ENCODE measurements around the gene FAM228A.
"Not testable (repeated sequence)": the region's sequence is repeated elsewhere in the genome, so short reads cannot be mapped to it uniquely, and the experiment has no call there.

Gene FAM228A

DNA sequence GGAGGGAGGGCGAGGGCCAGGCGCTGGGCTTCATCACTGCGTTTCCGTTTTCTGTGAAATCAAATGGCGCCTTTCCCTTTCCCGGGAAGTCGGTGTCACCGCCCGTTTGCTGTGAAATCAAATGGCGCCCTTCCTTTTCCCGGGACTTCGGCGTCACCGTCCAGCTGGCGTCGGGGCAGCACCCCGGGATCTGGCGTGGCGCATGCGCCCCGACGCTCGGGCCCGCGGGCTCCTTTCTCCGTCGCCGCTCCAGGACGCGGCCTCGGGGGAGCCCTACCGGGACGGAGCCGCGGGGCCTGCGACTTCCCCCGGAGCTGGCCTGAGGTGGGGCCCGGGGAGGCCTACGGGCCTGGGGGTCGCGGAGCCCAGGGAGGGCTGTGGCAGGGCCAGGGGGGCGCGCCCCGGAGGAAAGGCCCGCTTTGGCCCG lies at the start of gene FAM228A:
FAM228A (plus strand) TSS at position 203 of the 427 bp plus-strand sequence. CDS start 428 bp downstream, outside the sequence.
- no peak for DNase-seq (ENCODE audit: low read depth in 2 of 2)

DNA sequence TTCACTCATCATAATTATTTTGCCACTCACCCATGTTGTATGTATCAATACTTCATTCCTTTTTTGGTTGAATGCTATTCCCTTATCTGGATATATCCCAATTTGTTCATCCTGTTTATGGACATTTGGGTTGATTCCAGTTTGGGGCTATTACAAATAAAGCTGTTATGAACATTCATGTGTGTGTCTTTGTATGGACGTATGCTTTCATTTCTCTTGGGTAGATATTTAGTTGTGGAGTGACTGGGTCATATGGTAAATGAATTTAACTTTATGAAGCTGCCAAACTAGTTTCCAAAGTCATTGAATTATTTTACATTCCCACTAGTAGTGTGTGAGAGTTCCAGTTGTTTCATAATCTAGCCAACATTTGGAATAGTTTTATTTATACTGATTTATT lies 48.9 kb upstream of the FAM228A start:
- no peak for DNase-seq (ENCODE audit: low read depth in 2 of 2)

DNA sequence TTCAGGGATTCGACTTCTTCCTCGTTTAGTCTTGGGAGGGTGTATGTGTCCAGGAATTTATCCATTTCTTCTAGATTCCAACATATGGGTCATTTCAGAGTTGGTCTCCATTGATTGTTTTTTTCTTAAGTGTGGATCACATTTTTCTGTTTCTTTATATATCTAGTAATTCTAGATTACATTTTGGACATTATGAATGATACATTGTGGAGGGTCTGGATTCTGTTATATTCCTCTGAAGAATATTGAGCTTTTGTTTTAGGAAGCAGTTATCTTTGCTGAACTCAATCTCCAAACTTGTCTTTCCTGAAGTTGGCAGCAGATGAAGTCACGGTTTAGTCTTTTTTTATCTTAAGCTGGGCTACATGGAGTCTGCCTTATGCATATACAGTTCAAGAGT lies 42.3 kb upstream of the FAM228A start:
- DNase-seq (ENCODE audit: low read depth in 2 of 2), result no peak

- DNase-seq (ENCODE audit: low read depth in 2 of 2), result not testable (repeated sequence)
Observed at GRCh38 chr2:24140305-24140704, 34.5 kb upstream of the FAM228A start.

DNA sequence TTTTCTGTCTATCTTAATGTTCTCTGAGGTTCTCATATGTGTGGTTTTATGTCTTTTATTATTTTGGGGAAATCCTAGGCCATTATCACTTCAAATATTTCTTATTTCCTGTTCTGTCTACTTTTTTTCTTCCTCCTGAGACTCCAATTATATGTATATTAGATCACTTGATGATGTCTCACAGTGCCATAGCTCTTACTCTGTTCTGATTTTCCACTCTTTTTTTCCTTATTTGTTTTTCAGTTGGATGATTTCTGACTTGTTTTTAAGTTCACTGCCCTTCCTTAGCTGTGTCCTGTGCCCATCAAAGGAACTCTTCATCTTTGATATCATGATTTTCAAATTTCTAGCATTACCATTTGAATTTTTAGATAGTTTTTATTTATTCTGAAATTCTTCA lies 27.5 kb upstream of the FAM228A start:
- DNase-seq (ENCODE audit: low read depth in 2 of 2), result no peak

- no peak for DNase-seq (ENCODE audit: low read depth in 2 of 2)
Observed at GRCh38 chr2:24152413-24153197, 22.2 kb upstream of the FAM228A start.

- no peak for DNase-seq (ENCODE audit: low read depth in 2 of 2)
Observed at GRCh38 chr2:24153478-24153877, 21.4 kb upstream of the FAM228A start.

DNA sequence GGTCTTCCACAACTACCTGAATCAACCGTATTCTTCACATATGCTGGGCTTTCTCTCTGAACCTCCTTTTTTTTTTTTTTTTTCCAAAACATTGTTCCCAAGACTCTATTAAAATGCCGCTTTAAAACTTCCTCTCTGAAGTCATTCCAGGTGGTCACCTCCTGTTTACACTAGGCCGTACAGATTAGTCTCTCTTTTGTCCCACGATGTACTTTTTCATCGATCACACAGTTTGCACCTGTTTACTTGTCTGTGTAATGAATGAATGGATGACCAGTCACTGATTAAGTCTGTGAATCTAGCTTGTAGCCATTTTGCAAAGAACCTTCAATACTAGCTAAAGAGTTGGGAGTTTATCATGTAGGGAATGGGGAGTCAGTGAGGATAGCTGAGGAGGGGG lies 16.7 kb upstream of the FAM228A start:
- no peak for DNase-seq (ENCODE audit: low read depth in 2 of 2)

DNA sequence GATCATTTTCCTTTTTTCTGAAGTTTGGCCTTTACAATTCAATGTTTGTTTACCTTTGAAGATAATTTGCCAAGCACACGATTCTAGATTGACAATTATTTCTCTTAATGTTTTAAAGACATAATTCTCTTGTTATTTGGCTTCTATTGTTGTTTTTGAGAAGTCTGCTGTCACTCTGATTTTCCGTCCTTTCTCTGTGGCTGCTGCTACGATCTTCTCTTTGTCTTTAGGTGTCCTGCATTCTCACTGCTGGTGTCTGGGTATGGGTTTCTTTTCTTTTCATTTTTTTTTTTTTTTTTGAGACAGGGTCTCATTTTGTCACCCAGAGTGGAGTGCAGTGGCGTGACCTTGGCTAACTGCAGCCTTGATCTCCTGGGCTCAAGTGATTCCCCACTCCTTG lies 15.1 kb upstream of the FAM228A start:
- DNase-seq (ENCODE audit: low read depth in 2 of 2), result no peak

- DNase-seq (ENCODE audit: low read depth in 2 of 2), result no peak
Observed at GRCh38 chr2:24160761-24161160, 14.1 kb upstream of the FAM228A start.

DNA sequence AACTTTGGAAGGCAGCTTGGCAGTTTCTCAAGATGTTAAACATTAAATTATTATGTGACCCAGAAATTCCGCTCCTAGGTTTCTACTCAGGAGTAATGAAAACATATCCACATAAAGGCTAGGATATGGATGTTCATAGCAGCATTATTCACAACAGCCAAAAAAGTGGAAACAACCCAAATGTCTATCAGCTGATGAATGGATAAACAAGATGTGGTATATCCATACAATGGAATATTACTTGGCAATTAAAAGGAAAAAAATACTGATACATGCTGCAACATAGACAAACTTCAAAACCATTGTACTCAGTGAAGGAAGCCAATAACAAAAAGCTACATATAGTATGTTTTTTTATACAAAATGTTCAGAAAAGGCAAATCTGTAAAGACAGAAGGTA lies 12.4 kb upstream of the FAM228A start:
- no peak for DNase-seq (ENCODE audit: low read depth in 2 of 2)

DNA sequence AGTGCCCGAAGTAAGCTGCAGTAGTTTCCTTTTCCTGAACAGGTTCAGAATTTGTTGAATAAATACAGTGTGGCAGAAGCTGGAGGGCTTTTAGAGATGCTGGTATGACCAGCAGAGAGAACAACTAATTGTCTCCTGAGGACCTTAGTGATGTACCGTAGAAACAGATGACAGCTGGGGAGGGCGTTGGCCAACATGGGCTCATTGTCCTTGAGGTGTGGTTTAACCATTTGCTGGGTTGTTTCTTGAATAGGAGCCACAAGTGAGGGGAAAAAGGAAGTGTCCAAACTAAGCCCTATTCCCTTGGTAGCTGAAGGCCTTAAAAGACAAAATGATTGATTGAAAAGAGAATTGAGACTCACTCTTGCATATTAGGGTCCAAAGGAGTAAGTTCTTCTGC lies 11.7 kb upstream of the FAM228A start:
- no peak for DNase-seq (ENCODE audit: low read depth in 2 of 2)

DNA sequence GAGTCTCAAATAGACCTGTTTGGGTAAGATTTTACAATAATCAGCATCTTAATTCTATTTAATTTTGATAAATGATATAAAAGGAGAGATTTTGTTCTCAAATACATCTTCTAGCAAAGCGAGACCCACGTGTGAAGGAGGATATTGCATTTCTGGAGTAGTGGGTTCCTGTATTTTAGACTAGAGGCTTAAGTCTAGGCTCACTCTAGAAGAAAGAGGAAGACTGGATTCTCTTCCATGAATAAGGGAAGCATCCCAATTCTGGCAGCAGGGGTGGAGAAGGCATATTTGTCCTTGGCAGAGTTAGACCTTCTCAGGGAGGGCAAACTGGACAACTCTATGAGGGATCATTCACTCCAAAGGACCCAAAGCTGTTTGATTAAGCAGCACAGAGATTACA lies 11.3 kb upstream of the FAM228A start:
- DNase-seq (ENCODE audit: low read depth in 2 of 2), result no peak

- DNase-seq (ENCODE audit: low read depth in 2 of 2), result peak; percentile 26
Observed at GRCh38 chr2:24164416-24164973, 10.4 kb upstream of the FAM228A start.

DNA sequence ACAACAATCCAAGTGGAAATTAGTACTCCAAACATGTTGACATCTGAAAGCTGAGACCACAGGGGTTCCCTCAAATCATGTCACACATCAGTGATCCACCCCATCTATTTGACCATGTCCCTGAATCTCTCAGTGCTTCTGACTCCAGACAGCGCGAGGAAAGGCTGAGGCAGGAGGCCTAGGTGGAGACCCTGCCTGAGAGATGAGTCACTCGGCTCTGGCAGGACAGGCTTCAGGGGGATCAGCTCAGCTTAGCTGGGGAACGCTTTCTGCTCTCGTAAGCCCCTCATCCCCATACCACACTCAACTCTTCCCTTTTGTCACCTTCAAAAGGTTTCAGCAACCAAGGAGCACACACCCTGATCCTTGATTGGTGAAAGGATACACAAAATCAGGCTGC lies 5.8 kb upstream of the FAM228A start:
- DNase-seq (ENCODE audit: low read depth in 2 of 2), result no peak

GRCh38 chr2:24175631-24176187 lies 856 bp downstream of the FAM228A start:
- no peak for DNase-seq (ENCODE audit: low read depth in 2 of 2)

GRCh38 chr2:24176326-24176725 lies 1.5 kb downstream of the FAM228A start:
- no peak for DNase-seq (ENCODE audit: low read depth in 2 of 2)

- DNase-seq (ENCODE audit: low read depth in 2 of 2), result no peak
Observed at GRCh38 chr2:24179683-24180082, 4.8 kb downstream of the FAM228A start.

- DNase-seq (ENCODE audit: low read depth in 2 of 2), result no peak
Observed at GRCh38 chr2:24181849-24182248, 7.0 kb downstream of the FAM228A start.

- DNase-seq (ENCODE audit: low read depth in 2 of 2), result no peak
Observed at GRCh38 chr2:24182507-24182906, 7.7 kb downstream of the FAM228A start.

DNA sequence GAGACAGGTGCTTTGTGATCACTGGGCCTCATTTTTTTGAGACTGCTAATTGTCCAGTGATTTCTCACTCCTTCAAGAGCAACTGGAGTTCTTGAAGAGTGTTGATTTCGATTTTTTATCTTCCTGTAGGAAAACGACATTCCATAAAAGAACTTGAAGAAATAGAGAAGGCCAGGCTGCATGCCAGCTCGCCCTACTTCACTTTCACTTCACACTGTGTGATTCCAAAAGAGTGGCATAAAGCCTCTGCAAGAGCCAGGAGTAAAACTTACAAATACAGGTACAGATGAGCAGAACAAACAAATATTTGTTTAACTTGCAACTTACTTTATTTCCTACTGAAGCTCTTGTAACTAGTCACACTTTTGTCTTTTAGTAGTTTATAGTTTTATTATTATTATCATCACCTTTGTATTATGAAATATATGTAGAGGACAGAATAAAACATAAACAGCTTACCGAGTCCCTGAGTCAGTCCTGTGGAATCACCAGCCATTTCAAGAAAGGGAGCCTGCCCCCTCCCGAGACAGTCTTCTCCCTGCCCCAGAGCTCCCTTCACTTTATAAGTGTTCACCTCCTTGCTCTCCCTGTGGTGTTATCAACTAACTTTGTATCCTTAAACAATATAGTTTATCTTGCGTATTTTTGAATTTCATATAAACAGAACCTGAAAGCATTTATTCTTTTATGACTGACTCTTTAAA lies 8.7 kb downstream of the FAM228A start:
- DNase-seq (ENCODE audit: low read depth in 2 of 2), result no peak

- no peak for DNase-seq (ENCODE audit: low read depth in 2 of 2)
Observed at GRCh38 chr2:24189551-24189950, 14.7 kb downstream of the FAM228A start.

DNA sequence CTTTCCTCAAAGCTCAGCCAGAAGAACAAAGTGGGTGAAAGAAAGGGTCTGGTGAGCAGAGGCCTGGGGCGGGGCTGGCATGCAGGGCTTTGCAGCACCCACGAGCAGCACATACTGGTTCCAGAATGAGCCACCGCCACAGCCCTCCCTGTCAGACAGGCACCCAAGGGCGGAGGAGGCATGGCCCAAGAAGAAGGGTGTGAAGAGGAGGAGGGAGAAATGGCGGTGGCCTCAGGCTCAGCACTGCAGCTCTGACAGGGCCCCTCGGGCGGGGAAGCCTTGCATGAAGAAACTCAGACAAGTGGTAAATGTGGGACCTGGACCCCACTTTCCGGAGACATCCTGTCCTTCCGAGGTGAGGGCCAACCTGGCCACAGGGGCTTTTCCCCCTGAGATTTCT lies 15.7 kb downstream of the FAM228A start:
- DNase-seq (ENCODE audit: low read depth in 2 of 2), result no peak
